GM19395 (cell line): ENCODE data around the gene MBOAT1.
"Not testable (repeated sequence)": the region's sequence is repeated elsewhere in the genome, so short reads cannot be mapped to it uniquely, and the experiment has no call there.

Experiments
- ATAC-seq: cut with Tn5 transposase; IDR thresholded peaks from one replicate; pipeline ENCODE4 v1.9.1; 2021; ENCODE audit warnings: mild to moderate bottlenecking, moderate library complexity; ENCODE audit not compliant: unreplicated experiment

The MBOAT1 gene

GRCh38 chr6:20173833-20174792 is 38.2 kb downstream of the MBOAT1 start:
- ATAC-seq: peak; percentile 76

GRCh38 chr6:20172842-20173456 is 39.3 kb downstream of the MBOAT1 start:
- ATAC-seq: no peak

- ATAC-seq: no peak
These were observed 41.7 kb downstream of the MBOAT1 start for GRCh38 chr6:20170455-20171148.

GRCh38 chr6:20169786-20170185 is 42.5 kb downstream of the MBOAT1 start:
- ATAC-seq: no peak

GRCh38 chr6:20169119-20169557 is 43.1 kb downstream of the MBOAT1 start:
- no peak for ATAC-seq

GRCh38 chr6:20168690-20169089 is 43.6 kb downstream of the MBOAT1 start:
- no peak for ATAC-seq

GRCh38 chr6:20167601-20168000 is 44.7 kb downstream of the MBOAT1 start:
- ATAC-seq: no peak

- no peak for ATAC-seq
These were observed 46.1 kb downstream of the MBOAT1 start for GRCh38 chr6:20166210-20166609.

- no peak for ATAC-seq
These were observed 49.8 kb downstream of the MBOAT1 start for GRCh38 chr6:20162515-20162914.

GRCh38 chr6:20160541-20161283 is 51.6 kb downstream of the MBOAT1 start:
- no peak for ATAC-seq

GRCh38 chr6:20159781-20160540 is 52.3 kb downstream of the MBOAT1 start:
- ATAC-seq: no peak

- no peak for ATAC-seq
These were observed 53.2 kb downstream of the MBOAT1 start for GRCh38 chr6:20159098-20159497.

GRCh38 chr6:20158676-20159075 is 53.6 kb downstream of the MBOAT1 start:
- ATAC-seq: no peak

GRCh38 chr6:20156824-20157223 is 55.4 kb downstream of the MBOAT1 start:
- ATAC-seq: no peak

- no peak for ATAC-seq
These were observed 57.5 kb downstream of the MBOAT1 start for GRCh38 chr6:20154753-20155152.

GRCh38 chr6:20153194-20153593 is 59.1 kb downstream of the MBOAT1 start:
- ATAC-seq: no peak

- ATAC-seq: no peak
These were observed 63.8 kb downstream of the MBOAT1 start for GRCh38 chr6:20148433-20148832.

- ATAC-seq: no peak
These were observed 64.8 kb downstream of the MBOAT1 start for GRCh38 chr6:20147469-20147868.

- ATAC-seq: not testable (repeated sequence)
These were observed 65.4 kb downstream of the MBOAT1 start for GRCh38 chr6:20146831-20147230.

- no peak for ATAC-seq
These were observed 66.0 kb downstream of the MBOAT1 start for GRCh38 chr6:20146291-20146690.
